Spleen (tissue), 11 donors: Measurements from ENCODE around the gene UBC. TPM values are rescaled to one million over a fixed set of nuclear protein-coding genes. Genes with fewer than 3 reads are reported as not detected.

Source experiments
- DNase-seq: peaks from one replicate; pipeline ENCODE4 v3.0.0-alpha.2; 2020
- H3K27ac ChIP-seq, 8 donors: fragments of 200-600 bp; sonication (generic) in 7 of 8; 1 replicate in 4 of 8; 2 replicates in 4 of 8; pipeline versions ENCODE4 v1.5.0 to v1.8.0; 2016 to 2021; ENCODE audit warnings: inconsistent platforms in 4 of 8, mild to moderate bottlenecking in 4 of 8, moderate library complexity in 1 of 8
- H3K27me3 ChIP-seq, 7 donors: fragments of 200-600 bp; sonication (generic) in 6 of 7; replicated peaks in 1 of 7; 1 replicate in 4 of 7; 2 replicates in 3 of 7; pipeline versions ENCODE4 v1.5.0 to v1.8.0; 2016 to 2021; ENCODE audit warnings: inconsistent platforms in 3 of 7, mild to moderate bottlenecking in 1 of 7
- H3K36me3 ChIP-seq, 6 donors: fragments of 200-600 bp; sonication (generic) in 5 of 6; 1 replicate in 4 of 6; 2 replicates in 2 of 6; pipeline versions ENCODE4 v1.5.0 to v1.8.0; 2016 to 2021; ENCODE audit warnings: inconsistent platforms in 2 of 6
- H3K4me1 ChIP-seq, 6 donors: fragments of 200-600 bp; sonication (generic) in 5 of 6; 1 replicate in 3 of 6; 2 replicates in 3 of 6; pipeline versions ENCODE4 v1.5.0 to v1.8.0; 2016 to 2021; ENCODE audit warnings: inconsistent platforms in 3 of 6
- H3K4me3 ChIP-seq, 8 donors: fragments of 200-600 bp; sonication (generic) in 7 of 8; 1 replicate in 4 of 8; 2 replicates in 4 of 8; pipeline versions ENCODE4 v1.5.0 to v1.8.0; 2016 to 2021; ENCODE audit warnings: inconsistent platforms in 4 of 8, mild to moderate bottlenecking in 4 of 8, moderate library complexity in 2 of 8
- H3K9me3 ChIP-seq, 8 donors: fragments of 200-600 bp; sonication (generic) in 7 of 8; 1 replicate in 4 of 8; 2 replicates in 4 of 8; pipeline versions ENCODE4 v1.5.0 to v1.8.0; 2016 to 2021; ENCODE audit warnings: inconsistent platforms in 4 of 8
- POLR2A ChIP-seq, 3 donors: fragments of 450-650 bp; IDR thresholded peaks; one replicate each; pipeline ENCODE4 v1.5.1; 2017; ENCODE audit warnings: antibody characterized with exemption in 3 of 3, mild to moderate bottlenecking in 1 of 3
- POLR2AphosphoS5 ChIP-seq, 3 donors: sonication (generic); formaldehyde crosslinking; IDR thresholded peaks; one replicate each; pipeline ENCODE4 v1.5.1; 2017; ENCODE audit warnings: antibody characterized with exemption in 3 of 3
- WGBS, 5 donors: extraction: QIAGEN DNeasy Blood & Tissue Kit in 3 of 5; methylation state at CpG; one replicate each; pipeline versions ENCODE4 v1.1.5 to v1.1.7; 2013 to 2018; 5-methylcytosine and 5-hydroxymethylcytosine counted together
- intact Hi-C: fragments of 100-400 bp; cut with DNase I; formaldehyde crosslinking; loops from one replicate; pipeline ENCODE4 v1.15.0; 2023; ENCODE audit warnings: low total_unique reads
- microRNA-seq, 3 donors: library from miRNA; unstranded; fragments of <30 nt; microRNA quantifications; one replicate each; pipeline versions ENCODE4 to v1.1.0, GENCODE V29; 2019 to 2020
- polyA plus RNA-seq, 3 donors: library from polyadenylated mRNA; stranded (reverse); fragments of 200-250 nt; gene quantifications; one replicate each; pipeline ENCODE4 v1.2.1, GENCODE V29; 2013
- small RNA-seq, 4 donors: library from RNA; depleted of rRNA; stranded (forward); fragments of <200 nt; gene quantifications; one replicate each; pipeline ENCODE3, GENCODE V24; 2016
- total RNA-seq, 7 donors: library from RNA; depleted of rRNA in 3 of 7; stranded (reverse); fragments of >200 nt in 3 of 7; fragmentation: NEBNext Ultra II Directional in 4 of 7; extraction: Animal tissue kit (Norgen Biotek cat#: 25700) in 4 of 7; gene quantifications; one replicate each; pipeline versions ENCODE4 v1.1.0 to v1.2.1, GENCODE V29; 2016 to 2021
- TF ChIP-seq, protein P1 (sequence below), 11 experiments: fragments of 200-600 bp in 7 of 11; fragments of 450-650 bp in 4 of 11; sonication (generic) in 4 of 11; IDR thresholded peaks in 8 of 11; conservative IDR thresholded peaks in 3 of 11; 1 replicate in 7 of 11; 2 replicates in 4 of 11; pipeline versions ENCODE4 v1.4.0 to v1.8.0; 2016 to 2021; ENCODE audit warnings: antibody characterized with exemption in 11 of 11, inconsistent platforms in 4 of 11, mild to moderate bottlenecking in 1 of 11
- donor health status: healthy with polysubstance abuse.
- donor health status: DM: no; HTN: no; CAD: no; lungs with moderate emphysema.
- donor health status: DM: no; HTN: no; CAD: no.
- donor health status: Bipolar disorder and iron deficiency.
- donor health status: healthy.
- donor health status: DM: no; HTN: no; CAD: no.
- donor health status: DM: yes; HTN: yes; CAD: no.

Gene UBC
- total and polyA plus RNA-seq, 10 donors = 623 to 1,107 (median 865) TPM

DNA sequence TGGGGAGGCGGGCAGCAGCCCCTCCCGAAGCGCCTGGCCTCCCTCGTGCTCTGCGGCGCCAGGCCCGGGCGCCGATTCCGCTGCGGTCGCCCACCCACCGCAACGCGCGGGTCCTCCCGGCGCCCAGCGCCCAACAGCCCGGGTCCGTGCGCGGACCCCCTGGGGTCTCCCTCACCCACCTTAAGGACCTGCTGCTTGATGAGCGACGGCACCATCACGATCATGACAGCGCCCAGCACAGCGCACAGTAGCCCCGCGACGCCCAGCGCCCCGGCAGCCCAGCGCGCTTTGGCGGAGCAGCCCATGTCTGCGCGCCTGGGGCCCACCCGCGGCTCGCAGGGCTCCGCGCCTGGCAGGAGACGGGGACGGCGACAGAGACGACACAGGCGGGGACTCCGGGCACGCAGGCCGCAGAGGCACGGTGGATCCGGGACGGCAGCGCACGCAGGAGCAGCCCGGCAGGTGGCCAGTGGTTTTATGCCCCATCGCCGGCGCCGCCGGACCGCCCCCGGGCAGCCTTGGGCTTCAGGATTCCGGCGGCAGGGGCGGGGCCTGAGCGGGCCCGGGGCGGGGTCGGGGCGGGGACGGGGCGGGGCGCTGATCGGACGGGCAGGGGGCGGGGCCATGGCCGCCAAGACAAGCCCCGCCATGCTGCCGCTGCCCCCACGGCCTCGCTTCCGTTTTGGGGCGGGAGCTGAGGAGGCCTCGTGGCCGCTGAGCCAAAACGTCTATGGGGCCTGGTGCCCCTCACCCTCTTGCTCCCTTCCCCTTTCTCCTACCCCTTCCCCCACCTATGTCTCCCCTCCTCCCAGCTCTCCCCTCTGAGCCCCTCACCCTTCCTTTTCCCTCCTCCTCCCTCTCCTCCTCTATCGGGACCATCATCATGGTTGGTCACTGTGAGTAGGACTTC is 50.8 kb downstream of the UBC start, which contains the start of gene SCARB1:
SCARB1 (minus strand) TSS at position 449 of the 910 bp plus-strand sequence; CDS start at position 305, 144 bp downstream.
- peak; percentile 95 for DNase-seq
- WGBS, 5 donors = 0 to 1% (median 1%) methylated on average over 24 to 89 of the region's 89 CpGs
- Histone ChIP-seq H3K36me3 (no peaks in the 10 kb centered on the region), H3K9me3 (no peaks in the 10 kb centered on the region), H3K27me3 (peaks cover 0 to 6% (median 0%) of the 10 kb centered on the region in 7 donors), H3K27ac (peak within 1 kb of the TSS in 6 of 8 donors; percentile 44 to 82 (median 70)), H3K4me3 (peak within 1 kb of the TSS; percentile 65 to 97 (median 84)), H3K4me1 (peaks cover 7 to 54% (median 31%) of the 10 kb centered on the region in 6 donors)
- intact Hi-C loops = no loop called here
- TF ChIP-seq POLR2A (IDR thresholded peaks at IDR 0.05) (no peak), POLR2AphosphoS5 (IDR thresholded peaks at IDR 0.05) (peak; percentile 66 to 80 (median 80))
- TF ChIP-seq, protein P1, sequence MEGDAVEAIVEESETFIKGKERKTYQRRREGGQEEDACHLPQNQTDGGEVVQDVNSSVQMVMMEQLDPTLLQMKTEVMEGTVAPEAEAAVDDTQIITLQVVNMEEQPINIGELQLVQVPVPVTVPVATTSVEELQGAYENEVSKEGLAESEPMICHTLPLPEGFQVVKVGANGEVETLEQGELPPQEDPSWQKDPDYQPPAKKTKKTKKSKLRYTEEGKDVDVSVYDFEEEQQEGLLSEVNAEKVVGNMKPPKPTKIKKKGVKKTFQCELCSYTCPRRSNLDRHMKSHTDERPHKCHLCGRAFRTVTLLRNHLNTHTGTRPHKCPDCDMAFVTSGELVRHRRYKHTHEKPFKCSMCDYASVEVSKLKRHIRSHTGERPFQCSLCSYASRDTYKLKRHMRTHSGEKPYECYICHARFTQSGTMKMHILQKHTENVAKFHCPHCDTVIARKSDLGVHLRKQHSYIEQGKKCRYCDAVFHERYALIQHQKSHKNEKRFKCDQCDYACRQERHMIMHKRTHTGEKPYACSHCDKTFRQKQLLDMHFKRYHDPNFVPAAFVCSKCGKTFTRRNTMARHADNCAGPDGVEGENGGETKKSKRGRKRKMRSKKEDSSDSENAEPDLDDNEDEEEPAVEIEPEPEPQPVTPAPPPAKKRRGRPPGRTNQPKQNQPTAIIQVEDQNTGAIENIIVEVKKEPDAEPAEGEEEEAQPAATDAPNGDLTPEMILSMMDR (IDR thresholded peaks at IDR 0.05 in 8 of 11, conservative IDR thresholded peaks at IDR 0.05 in 3 of 11) = peak in 2 of 11 experiments; percentile 12 to 23

DNA sequence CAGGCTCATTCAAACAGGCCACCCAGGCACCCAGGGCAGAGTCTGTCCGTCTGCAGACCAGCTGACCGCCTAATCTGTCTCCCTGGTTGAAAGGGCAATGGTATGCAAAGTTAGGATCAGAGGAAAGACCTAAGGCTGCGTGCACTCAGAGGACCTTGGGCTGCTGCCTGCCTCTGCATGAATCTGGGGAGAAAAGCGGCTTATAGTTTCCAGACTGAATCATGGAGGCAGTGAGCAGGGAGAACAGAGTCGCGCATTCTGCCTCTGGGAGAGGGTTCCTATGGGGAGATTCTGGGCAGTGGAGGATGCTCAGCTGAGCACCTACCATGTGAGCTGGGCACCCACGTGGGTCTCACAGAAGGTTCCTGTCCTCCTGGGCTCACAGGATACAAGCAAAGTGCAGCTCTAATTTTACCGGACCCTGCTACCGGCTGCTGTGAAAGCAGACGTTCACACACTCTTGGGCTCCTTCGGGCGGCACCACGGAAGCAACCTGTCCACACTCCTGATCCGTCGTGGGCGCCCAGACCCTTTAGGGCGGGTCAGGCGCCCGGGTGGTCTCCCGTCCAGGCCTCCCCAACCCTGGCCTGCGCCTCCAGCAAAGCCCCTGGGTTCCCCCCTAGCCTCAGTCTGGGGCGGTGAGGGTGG is 51.6 kb downstream of the UBC start:
- Histone ChIP-seq H3K27me3 (peaks cover 0 to 6% (median 0%) of the 10 kb centered on the region in 7 donors), H3K36me3 (no peaks in the 10 kb centered on the region), H3K4me1 (peaks cover 7 to 46% (median 28%) of the 10 kb centered on the region in 6 donors), H3K4me3 (peak overlapping the region; percentile 65 to 97 (median 84)), H3K9me3 (no peaks in the 10 kb centered on the region), H3K27ac (peak overlapping the region in 5 of 8 donors; percentile 47 to 82 (median 75))
- 16 to 43% (median 20%) methylated on average over 7 to 22 of the region's 22 CpGs for WGBS, 5 donors
- intact Hi-C loops = no loop called here
- TF ChIP-seq POLR2AphosphoS5 (IDR thresholded peaks at IDR 0.05) (peak in 1 of 3 donors; percentile 7), POLR2A (IDR thresholded peaks at IDR 0.05) (no peak)
- peak; percentile 84 for DNase-seq

DNA sequence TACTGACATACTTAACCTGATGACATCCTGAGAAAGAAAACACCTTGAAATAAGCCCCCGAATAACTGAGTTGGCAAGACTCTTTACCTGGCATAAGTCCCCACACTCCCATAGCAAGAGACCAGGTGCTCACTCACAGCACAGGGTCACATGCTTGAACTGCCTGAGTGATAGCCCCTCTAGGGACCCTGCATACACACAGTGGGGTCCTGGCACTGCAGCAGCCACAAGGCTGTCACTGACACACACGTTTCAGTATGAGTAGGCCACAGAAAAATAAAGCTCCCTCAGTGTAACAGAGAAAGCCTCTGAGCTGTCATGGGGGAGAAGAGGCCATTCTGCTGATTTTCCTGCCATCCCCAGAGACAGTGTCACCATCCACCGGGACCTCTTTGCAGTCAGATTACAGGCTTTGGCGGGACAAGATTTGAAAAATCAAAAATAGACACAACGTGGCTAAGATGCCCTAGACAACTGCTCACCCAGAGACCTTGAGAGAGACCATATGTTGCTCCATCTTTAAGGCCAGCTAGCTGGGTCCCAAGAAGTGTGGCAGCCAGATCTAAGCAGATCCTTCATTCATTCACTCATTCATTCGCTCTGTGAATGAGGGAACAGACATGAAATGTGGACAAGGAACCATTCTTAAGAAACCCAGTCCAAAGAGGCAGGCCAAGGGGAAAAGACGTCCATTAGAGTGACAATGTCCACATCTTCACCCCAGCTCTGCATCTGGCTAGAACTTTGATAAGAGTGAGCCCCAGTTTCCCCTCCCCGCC is 52.4 kb downstream of the UBC start:
- DNase-seq = no peak
- no peak overlapping the region for H3K27ac ChIP-seq
- H3K4me3 ChIP-seq = peak overlapping the region in 2 of 8 donors; percentile 88 to 97
- peaks cover 7 to 43% (median 28%) of the 10 kb centered on the region in 6 donors for H3K4me1 ChIP-seq
- TF ChIP-seq, protein P1 (IDR thresholded peaks at IDR 0.05 in 8 of 11, conservative IDR thresholded peaks at IDR 0.05 in 3 of 11) = no peak
- TF ChIP-seq POLR2A (IDR thresholded peaks at IDR 0.05) (no peak), POLR2AphosphoS5 (IDR thresholded peaks at IDR 0.05) (no peak)
- H3K36me3 ChIP-seq = no peaks in the 10 kb centered on the region
- H3K27me3 ChIP-seq = peaks cover 0 to 6% (median 0%) of the 10 kb centered on the region in 7 donors
- intact Hi-C loops = no loop called here
- H3K9me3 ChIP-seq = no peaks in the 10 kb centered on the region
- 63 to 79% (median 75%) methylated on average over 8 of the region's 8 CpGs for WGBS, 5 donors

Small RNA genes lying within 50 kb of the gene (microRNA-seq; reads per million reads assigned to microRNA genes)
- gene MIR5188 = 0 to 1.1 (median 0.85) reads per million in 3 donors

Small RNA genes lying within 50 kb of the gene (small RNA-seq; reads per million reads assigned to genes)
- gene MIR5188 (0 to 0.14 (median 0) reads per million in 4 donors), gene RNU6-927P (0 reads per million in 4 donors)

Other genes starting within 250 kb of the UBC start
- gene SCARB1, start 50.8 kb downstream of the UBC start, total RNA-seq = 10 to 100 TPM; 22.0 to 59.3 (median 32.6) TPM
- 10 to 100 TPM; 11.9 to 19.5 (median 19.2) TPM for gene SCARB1, start 50.8 kb downstream of the UBC start, polyA plus RNA-seq
- gene DHX37, start 74.5 kb upstream of the UBC start, total RNA-seq = 10 to 100 TPM; 12.4 to 31.9 (median 18.4) TPM
- gene DHX37, start 74.5 kb upstream of the UBC start, polyA plus RNA-seq = 10 to 100 TPM in 2 of 3 donors, 1 to 10 TPM in 1; 8.3 to 15.3 (median 12.9) TPM
- gene BRI3BP, start 79.0 kb upstream of the UBC start, total RNA-seq = 10 to 100 TPM; 10.1 to 13.4 (median 12.3) TPM
- 1 to 10 TPM; 3.3 to 4.4 (median 4.2) TPM for gene BRI3BP, start 79.0 kb upstream of the UBC start, polyA plus RNA-seq
- 10 to 100 TPM in 6 of 7 donors, 1 to 10 TPM in 1; 10.0 to 18.9 (median 11.9) TPM for gene AACS, start 150.8 kb upstream of the UBC start, total RNA-seq
- 1 to 10 TPM; 5.1 to 8.6 (median 7.6) TPM for gene AACS, start 150.8 kb upstream of the UBC start, polyA plus RNA-seq